ENCODE data around the gene PRKCB.

The PRKCB gene

DNA sequence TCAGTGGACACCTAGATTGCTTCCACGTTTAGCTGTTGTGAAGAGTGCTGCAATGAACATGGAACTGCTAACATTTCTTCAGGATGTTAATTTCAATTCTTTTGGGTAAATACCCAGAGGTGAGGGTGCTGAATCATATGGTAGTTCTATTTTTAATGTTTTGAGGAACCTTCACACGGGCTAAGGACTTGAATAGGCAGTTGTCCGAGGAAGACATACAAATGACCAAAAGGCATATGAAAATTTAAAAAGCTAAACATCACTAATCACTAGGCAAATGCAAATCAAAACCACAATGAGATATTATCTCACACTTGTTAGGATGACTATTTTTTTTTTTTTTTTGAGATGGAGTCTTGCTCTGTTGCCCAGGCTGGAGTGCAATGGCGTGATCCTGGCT is 173.3 kb downstream of the PRKCB start:
- TF ChIP-seq, protein P1, sequence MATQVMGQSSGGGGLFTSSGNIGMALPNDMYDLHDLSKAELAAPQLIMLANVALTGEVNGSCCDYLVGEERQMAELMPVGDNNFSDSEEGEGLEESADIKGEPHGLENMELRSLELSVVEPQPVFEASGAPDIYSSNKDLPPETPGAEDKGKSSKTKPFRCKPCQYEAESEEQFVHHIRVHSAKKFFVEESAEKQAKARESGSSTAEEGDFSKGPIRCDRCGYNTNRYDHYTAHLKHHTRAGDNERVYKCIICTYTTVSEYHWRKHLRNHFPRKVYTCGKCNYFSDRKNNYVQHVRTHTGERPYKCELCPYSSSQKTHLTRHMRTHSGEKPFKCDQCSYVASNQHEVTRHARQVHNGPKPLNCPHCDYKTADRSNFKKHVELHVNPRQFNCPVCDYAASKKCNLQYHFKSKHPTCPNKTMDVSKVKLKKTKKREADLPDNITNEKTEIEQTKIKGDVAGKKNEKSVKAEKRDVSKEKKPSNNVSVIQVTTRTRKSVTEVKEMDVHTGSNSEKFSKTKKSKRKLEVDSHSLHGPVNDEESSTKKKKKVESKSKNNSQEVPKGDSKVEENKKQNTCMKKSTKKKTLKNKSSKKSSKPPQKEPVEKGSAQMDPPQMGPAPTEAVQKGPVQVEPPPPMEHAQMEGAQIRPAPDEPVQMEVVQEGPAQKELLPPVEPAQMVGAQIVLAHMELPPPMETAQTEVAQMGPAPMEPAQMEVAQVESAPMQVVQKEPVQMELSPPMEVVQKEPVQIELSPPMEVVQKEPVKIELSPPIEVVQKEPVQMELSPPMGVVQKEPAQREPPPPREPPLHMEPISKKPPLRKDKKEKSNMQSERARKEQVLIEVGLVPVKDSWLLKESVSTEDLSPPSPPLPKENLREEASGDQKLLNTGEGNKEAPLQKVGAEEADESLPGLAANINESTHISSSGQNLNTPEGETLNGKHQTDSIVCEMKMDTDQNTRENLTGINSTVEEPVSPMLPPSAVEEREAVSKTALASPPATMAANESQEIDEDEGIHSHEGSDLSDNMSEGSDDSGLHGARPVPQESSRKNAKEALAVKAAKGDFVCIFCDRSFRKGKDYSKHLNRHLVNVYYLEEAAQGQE (IDR thresholded peaks at IDR 0.05; ENCODE audit: insufficient read depth in 1 of 2, low read depth in 2 of 2, low read length in 2 of 2): no peak
- no peak for TF ChIP-seq POLR2AphosphoS5 (IDR thresholded peaks at IDR 0.05; ENCODE audit: low read depth, low read length)

GRCh38 chr16:24009955-24010354 is 174.2 kb downstream of the PRKCB start:
- TF ChIP-seq POLR2AphosphoS5 (IDR thresholded peaks at IDR 0.05; ENCODE audit: low read depth, low read length): no peak

GRCh38 chr16:24010440-24011089 is 174.8 kb downstream of the PRKCB start:
- TF ChIP-seq SIN3A (IDR thresholded peaks at IDR 0.05; ENCODE audit: borderline replicate concordance, insufficient read depth, low read length) (no peak), POLR2AphosphoS5 (IDR thresholded peaks at IDR 0.05; ENCODE audit: low read depth, low read length) (no peak), FOXP2 (optimal IDR thresholded peaks at IDR 0.05; ENCODE audit: borderline replicate concordance, extremely low read depth, extremely low read length, insufficient read depth) (no peak), TAF1 (IDR thresholded peaks at IDR 0.05; ENCODE audit: borderline replicate concordance, insufficient read depth, low read length) (no peak)
- TF ChIP-seq, protein P1 (IDR thresholded peaks at IDR 0.05; ENCODE audit: insufficient read depth in 1 of 2, low read depth in 2 of 2, low read length in 2 of 2): no peak

DNA sequence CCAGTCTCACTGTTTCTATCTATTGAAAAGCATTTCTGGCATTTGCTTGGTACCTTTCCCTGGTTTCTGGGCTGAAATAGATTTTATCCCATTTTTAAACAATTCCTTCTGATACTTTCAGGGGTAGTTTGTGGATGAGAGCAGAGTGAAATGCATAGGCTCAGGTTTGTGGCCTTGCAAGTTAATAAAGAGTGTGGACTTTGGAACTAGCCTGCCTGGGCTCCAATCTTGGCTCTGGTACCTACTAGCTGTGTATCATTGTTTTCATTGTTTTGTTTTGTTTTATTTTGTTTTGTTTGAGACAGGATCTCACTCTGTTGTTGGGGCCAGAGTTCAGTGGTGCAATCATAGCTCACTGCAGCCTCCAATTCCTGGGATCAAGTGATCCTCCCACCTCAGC is 175.5 kb downstream of the PRKCB start:
- TF ChIP-seq SIN3A (IDR thresholded peaks at IDR 0.05; ENCODE audit: borderline replicate concordance, insufficient read depth, low read length) (no peak), TAF1 (IDR thresholded peaks at IDR 0.05; ENCODE audit: borderline replicate concordance, insufficient read depth, low read length) (no peak), POLR2AphosphoS5 (IDR thresholded peaks at IDR 0.05; ENCODE audit: low read depth, low read length) (no peak)
- TF ChIP-seq, protein P1 (IDR thresholded peaks at IDR 0.05; ENCODE audit: insufficient read depth in 1 of 2, low read depth in 2 of 2, low read length in 2 of 2): no peak

GRCh38 chr16:24013054-24013636 is 177.4 kb downstream of the PRKCB start:
- TF ChIP-seq SIN3A (IDR thresholded peaks at IDR 0.05; ENCODE audit: borderline replicate concordance, insufficient read depth, low read length) (no peak), POLR2AphosphoS5 (IDR thresholded peaks at IDR 0.05; ENCODE audit: low read depth, low read length) (no peak), FOXP2 (optimal IDR thresholded peaks at IDR 0.05; ENCODE audit: borderline replicate concordance, extremely low read depth, extremely low read length, insufficient read depth) (no peak), TAF1 (IDR thresholded peaks at IDR 0.05; ENCODE audit: borderline replicate concordance, insufficient read depth, low read length) (no peak)
- TF ChIP-seq, protein P1 (IDR thresholded peaks at IDR 0.05; ENCODE audit: insufficient read depth in 1 of 2, low read depth in 2 of 2, low read length in 2 of 2): no peak

Data from PFSK-1 (cell line).